Activated CD4-positive, alpha-beta T cell treated with anti-CD3 and anti-CD28 coated beads, Interleukin-2, amount 50 U/mL, for 48 hours (primary cell): ENCODE results near the gene THAP10.
"Not testable (repeated sequence)": the region's sequence is repeated elsewhere in the genome, so short reads cannot be mapped to it uniquely, and the experiment has no call there.

ENCODE experiments used
- DNase-seq, 2 experiments: peaks; one replicate each; pipeline ENCODE4 v3.0.0-alpha.2; 2020

Gene THAP10

DNA sequence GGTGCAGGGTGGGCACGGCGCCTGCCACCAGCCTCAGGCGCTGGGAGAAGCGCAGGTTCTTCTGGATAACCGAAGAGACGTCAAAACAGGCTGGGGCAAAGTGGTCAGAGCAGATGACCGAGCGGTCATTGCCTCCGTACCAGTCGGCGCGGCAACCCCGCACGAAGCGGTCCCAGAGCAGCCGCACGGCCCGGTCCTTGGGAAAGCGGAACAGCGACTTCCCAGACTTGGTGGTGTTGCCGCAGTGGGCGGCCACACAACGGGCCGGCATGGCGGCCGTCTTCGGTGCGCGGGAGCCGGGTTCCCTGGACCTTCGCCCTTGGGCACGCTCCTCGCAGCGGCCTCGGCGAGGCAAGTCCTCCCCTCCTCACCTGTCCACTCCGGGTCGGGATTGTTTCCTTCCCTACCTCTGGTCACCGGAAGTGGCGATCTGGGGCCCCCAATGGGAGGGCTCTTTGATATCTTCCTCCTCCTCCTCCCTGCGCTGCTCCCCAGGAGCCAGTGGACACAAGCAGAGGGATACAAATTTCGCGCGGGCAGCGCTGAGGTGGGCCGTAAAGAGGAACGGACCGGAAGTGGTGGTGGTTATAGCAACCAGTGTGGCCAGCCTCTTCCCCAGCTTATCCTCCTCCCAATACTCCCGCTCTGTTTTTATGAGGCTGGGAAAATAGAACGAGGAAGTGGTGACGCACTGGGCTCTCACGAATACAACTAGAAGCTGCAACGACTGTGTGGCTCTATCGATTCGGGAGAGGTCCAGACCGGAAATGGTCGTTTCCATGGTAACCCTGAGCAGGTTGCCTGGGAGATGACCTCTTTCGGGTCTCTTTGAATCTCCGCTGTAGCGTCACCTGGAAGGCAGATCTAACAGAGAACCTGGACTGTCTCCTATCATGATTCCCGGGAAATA is at the start of gene THAP10, which contains the start of gene LRRC49:
TSS of gene THAP10 (minus strand) at position 432 of the 910 bp plus-strand sequence. CDS start at position 271, 161 bp downstream.
TSS of gene LRRC49 (plus strand) at position 825 of the 910 bp plus-strand sequence. CDS start at position 894, 69 bp downstream.
- DNase-seq, result peak; percentile 60 to 70

DNA sequence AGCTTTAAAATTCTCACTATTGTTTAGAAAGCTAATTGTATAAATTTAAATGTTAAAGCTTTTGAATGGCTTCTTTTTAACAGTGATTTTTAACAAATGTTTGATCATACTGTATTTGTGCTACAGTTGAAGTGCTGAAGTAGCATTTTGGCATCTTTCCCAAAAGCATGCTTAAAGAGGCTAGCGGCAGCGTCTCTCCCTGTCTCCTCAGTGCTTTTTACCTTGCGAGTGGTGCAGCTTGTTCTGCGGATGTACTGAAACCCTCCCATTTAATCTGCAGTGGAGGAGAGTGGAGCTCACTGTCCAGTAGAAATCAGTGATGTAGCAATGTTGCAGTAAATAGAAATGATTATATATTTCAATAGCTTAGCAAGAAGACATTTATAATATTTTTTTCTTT is 44.1 kb upstream of the THAP10 start:
- no peak for DNase-seq

DNA sequence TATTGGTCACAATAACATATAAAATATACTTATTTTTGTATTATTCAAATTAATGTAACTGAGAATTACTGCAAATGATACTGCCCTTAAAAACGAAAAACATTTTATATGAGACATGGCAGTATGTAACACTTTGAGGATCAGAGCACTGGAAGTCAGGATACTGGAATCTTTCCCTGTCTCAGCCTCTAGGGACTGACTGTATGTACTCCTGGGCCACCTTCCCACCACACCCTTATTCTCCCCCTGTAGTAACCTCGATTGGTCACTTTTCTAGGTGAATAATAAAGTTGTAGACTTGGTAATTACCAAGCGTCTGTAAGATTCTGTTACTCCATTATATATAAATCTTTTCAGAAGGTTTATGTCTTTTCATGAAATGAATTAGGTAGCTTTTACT is 43.4 kb upstream of the THAP10 start:
- DNase-seq, result no peak

DNA sequence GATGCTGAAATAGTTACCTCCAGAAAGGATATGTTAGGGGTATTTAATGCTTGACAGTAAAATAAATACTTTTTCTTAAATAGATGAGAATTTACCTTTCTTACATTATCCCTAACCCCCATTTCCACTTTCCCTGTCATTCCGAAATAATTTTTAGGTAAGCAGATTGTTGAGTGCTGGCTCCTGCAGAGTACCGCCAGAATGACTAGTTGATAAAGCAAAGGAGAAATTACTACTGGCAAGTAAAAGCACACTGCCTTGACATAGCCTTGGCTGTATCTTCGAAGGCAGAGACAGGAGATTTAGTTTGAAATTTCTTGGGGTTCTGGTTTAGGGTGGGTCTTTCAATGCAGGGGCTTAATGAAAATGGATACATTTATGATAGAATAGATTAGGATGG is 41.2 kb upstream of the THAP10 start:
- DNase-seq, result no peak

DNA sequence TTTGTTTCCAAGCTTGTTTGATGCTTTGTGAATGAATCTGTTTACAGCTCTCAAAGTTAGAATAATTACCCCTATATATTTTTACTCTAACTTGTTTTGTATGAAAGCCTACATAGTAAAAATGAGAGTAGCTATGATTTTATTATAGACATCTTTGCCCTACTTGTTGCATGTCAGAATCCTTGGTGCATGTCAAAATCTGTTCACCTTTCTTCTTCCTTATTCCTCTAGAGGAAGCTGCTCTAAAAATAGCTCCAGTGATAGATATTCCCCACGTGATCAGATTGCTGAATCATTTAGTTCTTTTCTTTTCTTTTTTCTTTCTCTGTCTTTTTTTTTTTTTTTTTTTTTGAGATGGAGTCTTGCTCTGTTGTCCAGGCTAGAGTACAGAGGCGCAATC is 40.2 kb upstream of the THAP10 start:
- DNase-seq, result no peak

DNA sequence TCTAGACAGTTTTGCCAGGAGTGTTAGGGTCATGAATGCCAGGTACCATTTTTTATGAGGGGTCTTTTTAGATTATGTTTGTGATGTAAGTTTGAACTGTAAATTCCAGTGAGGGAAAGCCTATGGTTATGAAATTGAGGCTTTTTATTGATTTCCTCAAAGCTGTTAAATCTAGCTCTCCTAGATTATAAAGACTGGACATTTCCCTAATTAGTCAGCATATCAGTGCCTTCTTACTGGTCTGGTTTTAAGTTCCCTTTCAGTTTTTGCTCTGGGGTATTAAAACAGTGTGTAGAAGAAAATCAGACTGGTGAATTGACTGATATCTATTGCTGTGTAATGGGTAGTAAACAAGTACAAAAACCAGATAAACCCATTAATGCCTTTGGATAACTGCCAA is 39.6 kb upstream of the THAP10 start:
- no peak for DNase-seq

DNA sequence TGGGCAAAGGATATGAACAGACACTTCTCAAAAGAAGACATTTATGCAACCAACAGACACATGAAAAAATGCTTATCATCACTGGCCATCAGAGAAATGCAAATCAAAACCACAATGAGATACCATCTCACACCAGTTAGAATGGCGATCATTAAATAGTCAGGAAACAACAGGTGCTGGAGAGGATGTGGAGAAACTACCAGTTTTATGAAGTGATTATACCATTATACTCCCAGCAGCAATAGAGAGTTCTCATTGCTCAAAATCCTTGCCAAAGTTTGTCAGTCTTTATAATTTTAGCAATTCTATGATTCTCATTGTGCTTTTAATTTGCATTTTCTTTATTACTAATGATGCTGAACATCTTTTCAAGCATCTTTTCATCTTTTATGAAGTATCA is 34.7 kb upstream of the THAP10 start:
- not testable (repeated sequence) for DNase-seq

DNA sequence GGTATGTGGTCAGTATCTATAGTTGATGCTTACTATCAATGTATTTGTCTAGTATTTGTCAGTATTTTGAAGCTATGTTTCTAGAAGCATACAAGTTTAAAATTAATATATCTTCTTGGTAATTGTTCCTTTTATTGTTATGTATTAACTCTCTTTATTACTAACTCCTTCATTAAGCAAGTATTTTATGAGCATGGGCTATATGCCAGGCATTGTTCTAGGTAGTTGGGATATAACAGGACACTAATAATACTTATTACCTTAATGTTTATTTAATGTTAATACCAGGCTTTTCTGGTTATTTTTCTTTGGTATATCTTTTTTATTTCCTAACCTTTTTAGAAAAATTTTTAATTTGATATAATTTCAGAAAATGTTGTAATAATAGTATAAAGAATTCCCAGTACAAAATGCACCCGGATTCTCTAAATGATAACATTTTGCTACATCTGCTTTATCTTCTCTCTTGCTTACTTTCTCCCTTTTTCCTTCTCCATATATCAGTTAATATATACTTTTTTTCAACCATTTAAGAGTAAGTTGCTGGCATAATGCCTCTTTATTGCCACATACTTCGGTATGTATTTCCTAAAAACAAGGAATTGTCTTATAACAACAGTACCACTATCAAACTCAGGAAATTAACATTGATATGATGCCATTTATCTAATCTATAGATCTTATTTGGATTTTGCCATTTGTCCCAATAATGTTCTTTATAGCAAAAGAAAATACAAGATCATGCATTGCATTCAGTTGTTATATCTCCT is 31.3 kb upstream of the THAP10 start:
- DNase-seq, result no peak

DNA sequence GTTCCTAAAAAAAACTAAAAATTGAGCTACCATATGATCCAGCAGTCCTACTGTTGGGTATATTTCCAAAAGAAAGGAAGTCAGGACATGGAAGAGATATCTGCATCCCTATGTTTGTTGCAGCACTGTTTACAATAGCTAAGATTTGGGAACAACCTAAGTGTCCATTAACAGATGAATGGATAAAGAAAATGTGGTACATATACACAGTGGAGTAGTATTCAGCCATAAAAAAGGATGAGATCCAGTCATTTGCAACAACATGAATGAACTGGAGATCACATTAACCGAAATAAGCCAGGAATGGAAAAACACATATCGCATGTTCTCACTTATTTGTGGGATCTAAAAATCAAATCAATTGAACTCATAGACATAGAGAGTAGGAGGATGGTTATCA is 29.9 kb upstream of the THAP10 start:
- DNase-seq, result no peak

DNA sequence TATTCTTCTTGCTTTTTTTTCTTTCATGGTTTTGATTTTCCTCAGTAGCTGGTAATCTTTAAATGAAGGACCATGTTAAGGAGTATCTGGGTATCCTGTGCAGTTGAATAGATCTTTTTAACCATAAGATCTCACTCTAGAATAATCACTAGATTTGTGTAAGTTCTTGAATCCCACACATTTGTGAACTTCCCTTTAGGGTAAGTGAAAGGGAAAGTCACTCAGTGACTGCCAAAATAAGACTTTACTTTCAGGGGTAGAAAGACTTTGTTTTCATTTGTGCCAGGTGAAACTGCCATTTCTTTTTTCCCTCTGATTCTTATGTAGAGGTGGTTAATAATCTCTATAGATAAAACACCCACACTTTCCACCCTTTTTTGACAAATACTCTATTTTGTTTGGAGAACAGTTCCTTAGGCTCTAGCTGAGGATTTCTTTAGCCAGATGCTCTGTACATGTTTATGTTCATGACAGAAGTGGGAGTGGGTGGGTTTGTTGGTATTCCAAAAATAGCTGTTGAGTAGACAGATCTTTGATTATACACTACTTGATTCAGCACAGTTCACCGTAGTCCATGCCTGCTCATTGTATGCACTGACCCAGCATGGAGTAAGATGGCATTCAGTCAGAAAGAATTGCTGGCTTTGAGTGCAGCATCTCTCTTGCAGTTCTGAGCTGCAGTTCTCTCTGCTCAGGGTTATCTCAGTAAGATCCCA is 28.9 kb upstream of the THAP10 start:
- no peak for DNase-seq

DNA sequence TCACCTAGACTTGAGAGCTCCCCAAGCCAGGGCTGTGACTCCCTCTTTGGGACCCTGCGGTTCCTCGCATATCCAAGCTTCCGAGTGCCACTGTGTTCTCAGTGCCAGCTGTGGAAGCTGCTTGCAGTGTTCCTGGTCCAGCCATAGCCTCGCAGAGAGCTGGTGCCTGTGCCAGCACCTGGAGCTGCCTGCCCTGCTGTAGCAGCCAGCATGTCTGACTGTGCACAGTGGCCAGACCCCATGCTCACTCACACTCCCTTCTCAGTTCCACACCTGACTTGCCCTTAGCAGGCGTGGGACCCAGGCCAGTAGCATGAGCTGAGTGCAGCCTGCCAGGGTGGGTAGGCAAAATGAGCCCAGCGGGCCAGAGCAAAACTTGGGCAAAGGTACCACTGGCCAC is 25.7 kb upstream of the THAP10 start:
- no peak for DNase-seq

DNA sequence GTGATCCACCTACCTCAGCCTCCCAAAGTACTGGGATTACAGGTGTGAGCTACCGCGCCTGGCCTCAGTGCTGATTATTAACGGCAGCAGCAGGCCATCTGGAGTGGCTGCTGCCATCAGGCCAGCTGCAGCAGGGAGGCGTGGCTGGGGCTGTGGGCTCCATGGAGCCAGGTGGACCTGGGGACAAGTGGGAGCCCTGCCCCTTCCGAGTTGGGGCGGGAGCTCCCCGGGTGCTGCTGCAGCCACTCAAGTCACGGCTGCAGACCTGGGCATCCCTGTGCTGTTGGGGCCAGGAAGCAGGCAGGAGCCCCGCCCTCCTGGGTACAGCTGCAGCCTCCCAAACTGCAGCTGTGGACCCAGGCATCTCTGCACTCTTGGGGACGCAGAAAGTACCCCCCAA is 24.3 kb upstream of the THAP10 start:
- DNase-seq, result no peak

DNA sequence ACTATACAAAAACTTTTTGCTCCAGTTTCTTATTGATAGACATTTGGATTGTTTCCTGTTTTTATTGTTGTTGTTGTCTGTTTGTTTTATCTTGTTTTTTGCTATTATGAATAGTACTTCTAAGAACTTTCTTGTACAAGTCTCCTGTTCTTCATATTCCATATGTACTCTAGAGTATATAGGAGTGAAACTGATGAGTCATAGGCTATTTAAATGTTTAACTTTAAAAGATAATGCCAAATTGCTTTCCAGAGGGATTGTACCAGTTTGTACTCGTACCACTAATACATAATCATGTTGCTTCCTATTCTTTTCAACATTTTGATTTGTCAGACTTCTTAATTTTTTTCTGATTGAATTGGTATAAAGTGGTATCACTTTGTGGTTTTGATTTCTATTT is 20.0 kb upstream of the THAP10 start:
- DNase-seq, result no peak

DNA sequence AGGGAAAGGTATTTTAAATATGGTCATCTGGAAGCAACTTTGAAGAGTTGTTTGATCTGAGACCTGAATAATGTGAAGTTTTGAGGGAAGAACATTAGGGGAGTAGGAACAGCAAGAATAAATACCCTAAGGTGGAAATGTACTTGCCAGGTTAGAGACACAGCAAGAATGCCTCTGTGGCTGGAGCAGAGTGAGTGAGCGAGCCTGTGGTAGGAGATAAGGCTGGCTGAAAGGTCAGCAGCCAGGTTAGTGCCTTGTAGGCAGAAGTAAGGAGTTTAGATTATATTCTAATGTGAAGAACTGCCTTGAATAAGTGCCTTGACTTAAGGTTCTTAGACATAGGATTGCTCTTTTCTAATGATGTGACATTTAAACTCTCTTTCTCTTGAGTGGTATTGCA is 18.7 kb upstream of the THAP10 start:
- DNase-seq, result no peak

DNA sequence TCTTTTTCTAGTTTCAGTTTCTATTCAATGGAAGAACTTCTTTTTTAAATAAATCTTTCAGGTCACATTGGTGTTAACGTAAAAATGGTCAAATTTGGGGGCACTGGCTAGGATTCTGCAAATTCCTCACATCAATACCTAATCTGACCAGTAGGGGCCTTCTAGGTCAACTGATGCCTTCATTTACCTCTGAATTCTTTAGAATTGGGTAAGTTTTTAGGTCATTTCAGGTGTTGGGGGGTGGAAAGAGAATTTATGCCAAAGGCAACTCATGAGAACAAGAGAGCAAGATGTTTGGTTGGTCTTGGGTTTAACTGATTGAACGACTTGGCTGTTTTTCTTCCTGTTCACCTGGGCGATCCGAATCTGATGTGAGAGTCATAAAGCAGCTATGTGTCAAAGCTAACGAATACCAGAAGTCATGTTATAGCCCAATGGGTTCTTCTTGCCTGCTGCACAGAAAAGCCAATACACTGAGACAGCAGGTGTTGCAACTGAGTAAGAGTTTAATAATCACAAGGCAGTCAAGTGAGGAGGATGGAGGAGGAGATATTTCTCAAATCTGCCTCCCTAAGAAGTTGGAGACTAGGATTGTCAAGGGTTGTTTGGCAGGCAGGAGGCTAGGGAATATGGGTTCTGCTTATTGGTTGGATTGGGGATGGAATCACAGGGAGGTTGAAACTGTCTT is 15.7 kb upstream of the THAP10 start:
- no peak for DNase-seq

DNA sequence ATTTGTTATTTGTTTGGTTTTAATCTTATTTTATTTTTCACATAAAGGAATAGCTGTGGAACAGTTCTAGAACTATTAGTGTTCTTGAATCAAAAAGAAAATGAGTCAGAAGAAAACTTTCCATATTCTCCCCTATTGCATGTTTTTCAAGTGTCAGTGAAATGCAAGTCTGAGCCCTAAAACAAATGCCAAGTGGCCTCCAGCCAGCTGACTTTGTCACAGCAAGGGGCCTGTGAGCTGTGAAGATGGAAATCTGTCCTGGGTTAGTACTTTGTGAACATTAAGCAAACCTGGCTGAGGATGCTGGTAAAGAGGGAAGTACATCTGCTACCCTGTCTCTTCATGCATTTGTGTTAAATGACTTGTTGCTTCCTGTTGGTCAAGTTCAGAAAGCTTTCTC is 14.6 kb upstream of the THAP10 start:
- DNase-seq, result no peak

DNA sequence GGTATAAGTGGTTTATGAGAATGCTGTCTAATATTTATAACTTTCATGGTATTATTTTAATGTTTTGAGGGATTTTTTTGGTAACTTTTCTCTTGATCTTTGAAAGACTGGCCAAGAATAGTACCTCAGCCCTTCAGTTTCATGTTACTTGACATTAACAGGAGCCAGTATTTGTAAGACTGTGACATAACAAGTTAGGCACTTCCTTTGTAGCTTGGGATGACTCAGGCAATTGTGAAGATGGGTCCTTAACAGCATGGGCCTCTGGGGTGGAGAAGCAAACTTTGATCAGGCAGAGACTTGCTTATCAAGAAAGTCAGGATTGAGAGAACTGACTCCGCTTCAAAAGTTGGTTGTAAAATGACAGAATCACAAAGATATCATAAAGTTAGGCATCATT is 9.9 kb upstream of the THAP10 start:
- DNase-seq, result no peak

DNA sequence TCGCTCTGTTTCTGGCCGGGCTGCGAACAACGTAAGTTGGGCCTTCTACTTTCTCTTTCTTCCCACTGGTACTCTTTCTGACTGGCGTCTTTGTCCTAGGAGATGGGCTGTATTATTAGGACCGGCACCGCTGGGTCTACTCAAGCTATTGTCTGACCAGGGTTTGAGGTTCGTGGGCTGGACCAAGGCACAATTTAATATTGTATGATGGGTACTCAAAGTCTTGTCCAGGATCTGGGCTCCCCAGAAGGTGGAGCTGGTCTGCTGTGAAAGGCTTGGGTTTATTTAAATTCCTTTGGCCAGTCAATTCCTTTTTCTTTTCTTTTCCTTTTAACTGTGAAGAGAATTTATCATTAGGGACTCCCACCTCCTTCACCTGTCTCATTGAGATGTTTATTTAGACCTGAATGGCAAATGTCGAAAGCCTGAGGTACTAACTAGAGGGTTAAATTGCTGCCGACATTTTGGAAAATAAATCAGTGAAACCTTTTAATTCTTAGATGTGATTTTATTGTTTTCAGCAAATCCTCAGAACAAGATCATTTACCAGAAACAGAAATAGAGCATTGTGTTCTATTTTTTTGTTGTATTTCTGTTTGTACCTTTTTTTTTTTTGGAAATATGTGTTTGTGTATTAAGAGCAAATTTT is 803 bp upstream of the THAP10 start:
- DNase-seq, result peak in 1 of 2 experiments; percentile 1

DNA sequence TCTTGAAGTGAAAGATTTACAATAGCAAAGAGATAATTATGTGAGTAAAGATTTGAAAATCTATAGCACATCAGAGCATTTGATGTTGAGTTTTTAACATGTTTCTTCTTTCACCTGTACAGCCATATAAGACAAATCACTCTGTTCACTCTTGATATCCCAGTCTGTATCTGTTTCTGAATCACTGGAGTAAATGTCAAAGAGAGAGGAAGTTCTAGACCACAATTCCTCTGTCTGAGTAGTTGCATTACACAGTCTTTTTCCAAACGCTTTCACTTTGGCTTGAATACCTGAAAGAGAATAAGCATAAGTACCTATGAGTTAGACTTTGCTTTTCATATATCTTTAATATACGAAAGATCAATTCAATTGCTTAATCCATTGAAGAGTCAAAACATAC is 9.9 kb downstream of the THAP10 start:
- DNase-seq, result no peak

DNA sequence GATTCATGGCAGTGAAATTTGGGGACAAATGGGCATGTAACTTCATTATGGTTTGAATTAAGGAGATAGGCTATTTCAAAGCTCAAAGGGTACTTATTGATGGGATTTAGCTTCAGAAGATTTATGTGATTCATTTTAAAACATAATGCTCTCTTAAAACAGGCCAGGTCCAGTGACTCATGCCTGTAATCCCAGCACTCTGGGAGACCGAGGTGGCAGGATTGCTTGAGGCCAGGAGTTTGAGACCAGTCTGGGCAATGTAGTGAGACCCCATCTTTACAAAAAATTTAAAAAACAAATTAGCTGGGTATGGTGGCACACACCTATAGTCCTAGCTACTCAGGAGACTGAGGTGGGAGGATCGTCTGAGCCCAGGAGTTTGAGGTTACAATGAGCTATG is 11.5 kb downstream of the THAP10 start:
- no peak for DNase-seq

DNA sequence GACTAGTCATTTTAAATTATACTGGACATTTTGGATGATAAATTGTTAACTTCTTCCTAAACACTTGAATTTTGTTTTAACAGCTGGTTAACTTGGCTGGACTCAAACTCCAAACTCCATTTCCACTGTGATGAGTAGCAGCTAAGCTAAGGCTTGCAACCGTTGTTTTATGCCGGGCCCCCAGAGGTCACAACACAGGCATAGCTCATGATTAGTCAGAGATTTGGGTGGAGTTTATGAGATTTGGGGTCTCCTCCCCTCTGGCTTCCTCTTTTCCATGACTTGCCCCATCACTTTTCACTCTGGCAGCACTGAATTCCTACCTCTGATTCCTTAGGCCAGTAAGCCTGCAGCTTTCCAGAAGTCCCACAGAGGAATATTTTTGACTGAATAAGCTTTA is 12.8 kb downstream of the THAP10 start:
- DNase-seq, result no peak

DNA sequence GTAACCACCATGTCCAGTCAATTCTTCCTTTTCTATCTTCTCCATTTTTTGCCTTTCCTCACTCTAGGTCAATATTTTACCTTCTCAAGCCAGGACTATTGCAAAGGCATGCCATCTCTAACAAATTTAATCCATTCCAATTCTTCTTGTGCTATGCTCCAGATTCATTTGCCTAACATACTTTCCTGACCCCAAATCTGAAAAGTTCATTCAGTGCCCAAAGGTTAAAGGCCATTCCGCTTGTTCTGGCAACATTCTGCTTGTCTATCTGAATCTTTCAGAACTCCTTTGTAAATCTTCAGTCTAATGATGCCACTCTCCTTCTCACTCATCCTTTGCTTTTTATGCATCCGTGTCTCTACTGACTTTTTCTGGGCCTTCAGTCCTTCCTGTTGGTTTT is 15.6 kb downstream of the THAP10 start:
- DNase-seq, result no peak
